DND-41 (cell line): ENCODE measurements around the gene ESR2.

ENCODE experiments used
- EZH2 ChIP-seq: IDR thresholded peaks from 3 replicates; pipeline ENCODE4 v1.6.1; 2012; ENCODE audit warnings: borderline replicate concordance, low read depth, mild to moderate bottlenecking, moderate library complexity, low read length, inconsistent platforms; ENCODE audit not compliant: severe bottlenecking
- TF ChIP-seq, protein P1 (sequence below): IDR thresholded peaks from 2 replicates; pipeline ENCODE4 v1.5.1; 2012; ENCODE audit warnings: borderline replicate concordance, low read length, moderate library complexity, mild to moderate bottlenecking; ENCODE audit not compliant: poor library complexity, severe bottlenecking; ENCODE audit errors: extremely low read depth

DNA sequence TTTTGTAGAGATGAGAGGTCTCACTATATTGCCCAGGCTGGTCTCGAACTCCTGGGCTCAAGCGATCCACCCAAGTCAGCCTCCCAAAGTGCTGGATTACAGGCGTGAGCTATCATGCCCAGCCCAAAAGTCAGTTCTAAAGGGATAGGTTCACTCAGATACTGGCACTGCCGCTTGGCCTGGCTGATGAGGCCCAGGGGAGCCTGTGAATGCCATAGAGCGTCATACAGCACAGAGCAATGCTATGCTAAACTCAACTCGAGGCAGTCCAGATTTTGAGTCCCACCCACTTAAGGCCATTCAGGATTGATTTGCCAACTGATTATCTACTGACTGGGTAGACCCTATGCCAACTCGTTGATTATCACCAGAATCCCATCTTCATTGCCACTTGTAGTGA is 179.4 kb downstream of the ESR2 start:
- TF ChIP-seq, protein P1, sequence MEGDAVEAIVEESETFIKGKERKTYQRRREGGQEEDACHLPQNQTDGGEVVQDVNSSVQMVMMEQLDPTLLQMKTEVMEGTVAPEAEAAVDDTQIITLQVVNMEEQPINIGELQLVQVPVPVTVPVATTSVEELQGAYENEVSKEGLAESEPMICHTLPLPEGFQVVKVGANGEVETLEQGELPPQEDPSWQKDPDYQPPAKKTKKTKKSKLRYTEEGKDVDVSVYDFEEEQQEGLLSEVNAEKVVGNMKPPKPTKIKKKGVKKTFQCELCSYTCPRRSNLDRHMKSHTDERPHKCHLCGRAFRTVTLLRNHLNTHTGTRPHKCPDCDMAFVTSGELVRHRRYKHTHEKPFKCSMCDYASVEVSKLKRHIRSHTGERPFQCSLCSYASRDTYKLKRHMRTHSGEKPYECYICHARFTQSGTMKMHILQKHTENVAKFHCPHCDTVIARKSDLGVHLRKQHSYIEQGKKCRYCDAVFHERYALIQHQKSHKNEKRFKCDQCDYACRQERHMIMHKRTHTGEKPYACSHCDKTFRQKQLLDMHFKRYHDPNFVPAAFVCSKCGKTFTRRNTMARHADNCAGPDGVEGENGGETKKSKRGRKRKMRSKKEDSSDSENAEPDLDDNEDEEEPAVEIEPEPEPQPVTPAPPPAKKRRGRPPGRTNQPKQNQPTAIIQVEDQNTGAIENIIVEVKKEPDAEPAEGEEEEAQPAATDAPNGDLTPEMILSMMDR: no peak
- no peak for TF ChIP-seq EZH2
